Measurements from ENCODE around the gene SPRING1. TPM values are rescaled to one million over a fixed set of nuclear protein-coding genes. Genes with fewer than 3 reads are reported as not detected.

Gene SPRING1
- total RNA-seq, 2 experiments from 2014 or later = 7.6 to 7.8 TPM

DNA sequence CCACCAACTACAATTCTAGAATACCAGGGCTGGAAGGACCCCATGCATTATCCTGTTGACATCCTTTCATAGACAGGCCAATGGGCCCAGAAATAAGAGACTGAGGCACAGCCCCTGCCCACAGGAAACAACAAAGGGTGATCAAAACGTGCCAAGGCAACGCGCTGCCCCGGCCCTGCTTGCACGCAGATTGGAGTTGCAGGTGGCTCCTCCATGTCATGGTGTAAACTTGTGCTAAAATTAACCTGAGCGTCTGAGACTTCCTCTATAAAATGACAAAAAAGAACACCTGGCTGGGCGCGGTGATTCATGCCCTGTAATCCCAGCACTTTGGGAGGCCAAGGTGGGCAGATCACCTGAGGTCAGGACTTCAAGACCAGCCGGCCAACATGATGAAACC, 30.1 kb downstream of the SPRING1 start:
- no peak for DNase-seq
- Histone ChIP-seq H3K9me3 (ENCODE audit: control insufficient read depth in 1 of 2, insufficient read depth in 1 of 2, low read length in 2 of 2) (no peaks in the 10 kb centered on the region), H3K4me3 (ENCODE audit: low read length) (no peak overlapping the region), H3K36me3 (ENCODE audit: insufficient read depth, low read length) (no peaks in the 10 kb centered on the region), H3K27me3 (ENCODE audit: control insufficient read depth in 1 of 2, insufficient read depth in 2 of 2, low read length in 2 of 2) (no peaks in the 10 kb centered on the region), H3K27ac (ENCODE audit: low read depth in 1 of 2, low read length in 2 of 2) (no peak overlapping the region), H3K4me1 (ENCODE audit: insufficient read depth, low read length) (peaks cover 14% of the 10 kb centered on the region)
- ChIA-PET CTCF (no interaction called here), POLR2A (no interaction called here)
- Mint-ChIP-seq H3K27me3 (peaks cover 14% of the 10 kb centered on the region), H3K9me3 (no peaks in the 10 kb centered on the region), H3K27ac (no peak overlapping the region), H3K36me3 (ENCODE audit: low read depth) (no peaks in the 10 kb centered on the region), H3K4me1 (ENCODE audit: low read depth) (peaks cover 18% of the 10 kb centered on the region), H3K4me3 (no peak overlapping the region)
- ATAC-seq (ENCODE audit: poor library complexity) = no peak
- TF ChIP-seq, protein P1, sequence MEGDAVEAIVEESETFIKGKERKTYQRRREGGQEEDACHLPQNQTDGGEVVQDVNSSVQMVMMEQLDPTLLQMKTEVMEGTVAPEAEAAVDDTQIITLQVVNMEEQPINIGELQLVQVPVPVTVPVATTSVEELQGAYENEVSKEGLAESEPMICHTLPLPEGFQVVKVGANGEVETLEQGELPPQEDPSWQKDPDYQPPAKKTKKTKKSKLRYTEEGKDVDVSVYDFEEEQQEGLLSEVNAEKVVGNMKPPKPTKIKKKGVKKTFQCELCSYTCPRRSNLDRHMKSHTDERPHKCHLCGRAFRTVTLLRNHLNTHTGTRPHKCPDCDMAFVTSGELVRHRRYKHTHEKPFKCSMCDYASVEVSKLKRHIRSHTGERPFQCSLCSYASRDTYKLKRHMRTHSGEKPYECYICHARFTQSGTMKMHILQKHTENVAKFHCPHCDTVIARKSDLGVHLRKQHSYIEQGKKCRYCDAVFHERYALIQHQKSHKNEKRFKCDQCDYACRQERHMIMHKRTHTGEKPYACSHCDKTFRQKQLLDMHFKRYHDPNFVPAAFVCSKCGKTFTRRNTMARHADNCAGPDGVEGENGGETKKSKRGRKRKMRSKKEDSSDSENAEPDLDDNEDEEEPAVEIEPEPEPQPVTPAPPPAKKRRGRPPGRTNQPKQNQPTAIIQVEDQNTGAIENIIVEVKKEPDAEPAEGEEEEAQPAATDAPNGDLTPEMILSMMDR (IDR thresholded peaks at IDR 0.05) = no peak
- intact Hi-C loops (cut with DNase I, micrococcal nuclease) = loop anchor here in 1 of 2 experiments (2.0 to 5.0 kb wide), 3 partner anchors 565 to 709 kb away; no protein-coding TSS in a partner anchor

DNA sequence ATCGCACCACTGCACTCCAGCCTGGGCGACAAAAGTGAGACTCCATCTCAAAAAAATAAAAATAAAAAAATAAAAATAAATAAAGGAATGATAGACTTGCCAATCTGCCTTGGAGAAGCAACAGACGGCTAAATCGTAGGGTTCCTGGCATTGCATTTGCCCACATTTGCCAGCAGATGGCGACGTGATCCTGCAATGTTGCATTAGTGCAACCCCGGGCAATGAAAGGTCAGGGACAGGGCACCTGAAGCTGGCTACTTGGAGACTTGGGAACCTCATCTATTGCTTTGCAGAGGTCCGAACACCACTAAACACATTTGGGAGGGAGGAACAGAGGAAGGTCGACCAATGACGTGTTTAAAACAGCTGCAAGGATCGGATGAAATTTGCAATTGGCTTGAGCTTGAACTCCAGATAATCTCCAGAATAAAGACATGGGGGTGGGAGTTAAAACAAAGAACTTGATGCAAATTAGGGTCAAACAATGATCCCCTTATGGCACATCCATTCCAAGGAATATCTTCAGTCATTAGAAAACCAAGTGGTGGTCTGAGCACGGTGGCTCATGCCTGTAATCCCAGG, 34.6 kb downstream of the SPRING1 start:
- Mint-ChIP-seq H3K27me3 (peaks cover 9% of the 10 kb centered on the region), H3K9me3 (no peaks in the 10 kb centered on the region), H3K36me3 (ENCODE audit: low read depth) (no peaks in the 10 kb centered on the region), H3K27ac (no peak overlapping the region), H3K4me1 (ENCODE audit: low read depth) (peaks cover 4% of the 10 kb centered on the region), H3K4me3 (no peak overlapping the region)
- POLR2A ChIA-PET = no interaction called here
- TF ChIP-seq, protein P1 (IDR thresholded peaks at IDR 0.05) = peak; percentile 92
- intact Hi-C loops (cut with DNase I, micrococcal nuclease) = loop anchor here (1.0 to 5.0 kb wide), 5 partner anchors 179 to 416 kb away; no protein-coding TSS in a partner anchor
- Histone ChIP-seq H3K4me1 (ENCODE audit: insufficient read depth, low read length) (peaks cover 2% of the 10 kb centered on the region), H3K4me3 (ENCODE audit: low read length) (no peak overlapping the region), H3K36me3 (ENCODE audit: insufficient read depth, low read length) (no peaks in the 10 kb centered on the region), H3K27ac (ENCODE audit: low read depth in 1 of 2, low read length in 2 of 2) (no peak overlapping the region), H3K9me3 (ENCODE audit: control insufficient read depth in 1 of 2, insufficient read depth in 1 of 2, low read length in 2 of 2) (no peaks in the 10 kb centered on the region), H3K27me3 (ENCODE audit: control insufficient read depth in 1 of 2, insufficient read depth in 2 of 2, low read length in 2 of 2) (no peaks in the 10 kb centered on the region)
- ATAC-seq (ENCODE audit: poor library complexity) = peak; percentile 66
- CTCF ChIA-PET = interaction anchor here (0.7 to 1.4 kb wide), 7 partner anchors 11 to 709 kb away, joined by 3 to 6 read pairs (median 4); no protein-coding TSS in a partner anchor
- DNase-seq = peak; percentile 37 to 81 (median 58)

DNA sequence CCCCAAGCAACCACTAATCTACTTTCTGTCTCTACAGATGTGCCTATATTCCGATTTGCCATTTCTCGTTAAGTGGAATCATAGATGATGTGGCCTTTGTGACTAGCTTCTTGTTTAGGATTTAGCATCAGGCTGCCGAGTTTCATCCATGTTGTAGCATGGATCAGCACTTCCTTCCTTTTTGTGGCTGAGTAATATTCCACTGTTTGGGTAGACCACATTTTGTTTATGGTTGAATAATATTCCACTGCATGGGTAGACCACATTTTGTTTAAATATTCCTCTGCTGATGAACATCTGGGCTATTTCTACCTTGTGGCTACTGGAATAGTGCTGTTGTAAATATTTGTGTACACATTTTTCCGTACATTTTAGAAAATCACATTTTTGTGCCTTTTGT, 36.4 kb downstream of the SPRING1 start:
- TF ChIP-seq, protein P1 (IDR thresholded peaks at IDR 0.05) = no peak
- no peak overlapping the region for H3K27ac ChIP-seq (ENCODE audit: low read depth in 1 of 2, low read length in 2 of 2)
- no peaks in the 10 kb centered on the region for H3K36me3 ChIP-seq (ENCODE audit: insufficient read depth, low read length)
- Mint-ChIP-seq H3K27ac (no peak overlapping the region), H3K27me3 (peaks cover 8% of the 10 kb centered on the region), H3K4me3 (no peak overlapping the region), H3K36me3 (ENCODE audit: low read depth) (no peaks in the 10 kb centered on the region), H3K4me1 (ENCODE audit: low read depth) (peaks cover 4% of the 10 kb centered on the region), H3K9me3 (no peaks in the 10 kb centered on the region)
- DNase-seq (no peak), ATAC-seq (ENCODE audit: poor library complexity) (no peak)
- intact Hi-C loops (cut with DNase I, micrococcal nuclease) = loop anchor here in 1 of 2 experiments (5.0 kb wide), 1 partner anchor 416 kb away; no protein-coding TSS in a partner anchor
- ChIA-PET POLR2A (no interaction called here), CTCF (no interaction called here)
- no peak overlapping the region for H3K4me3 ChIP-seq (ENCODE audit: low read length)
- no peaks in the 10 kb centered on the region for H3K4me1 ChIP-seq (ENCODE audit: insufficient read depth, low read length)
- H3K27me3 ChIP-seq (ENCODE audit: control insufficient read depth in 1 of 2, insufficient read depth in 2 of 2, low read length in 2 of 2) = no peaks in the 10 kb centered on the region
- no peaks in the 10 kb centered on the region for H3K9me3 ChIP-seq (ENCODE audit: control insufficient read depth in 1 of 2, insufficient read depth in 1 of 2, low read length in 2 of 2)

Measured in CD4-positive, alpha-beta T cell (primary cell).